Activated CD8-positive, alpha-beta memory T cell treated with anti-CD3 and anti-CD28 coated beads, Interleukin-2, amount 10 ng/mL, durations not matched to agents 7 days and 5 days (primary cell): ENCODE data around the gene PLCB1. TPM values are rescaled to one million over a fixed set of nuclear protein-coding genes. Genes with fewer than 3 reads are reported as not detected.
"Not testable (repeated sequence)": the region's sequence is repeated elsewhere in the genome, so short reads cannot be mapped to it uniquely, and the experiment has no call there.

ENCODE experiments used
- ATAC-seq: fragments of 150-1000 bp; cut with Tn5 transposase; one replicate; pipeline ENCODE4 v1.10.0; 2021; ENCODE audit warnings: moderate library complexity
- CTCF ChIA-PET: fragments of 350-600 bp; sonication (Branson Sonifier 250); formaldehyde crosslinking; loops from one replicate; lab custom pipeline; 2021; ENCODE audit warnings: antibody characterized with exemption; lab: Charles Lee
- DNase-seq: peaks from one replicate; pipeline ENCODE4 v3.0.0-alpha.2; 2020
- H3K27ac Mint-ChIP-seq: one replicate; pipeline ENCODE4 v1.8.0; 2021; ENCODE audit warnings: mild to moderate bottlenecking, mixed read lengths
- H3K27me3 Mint-ChIP-seq: one replicate; pipeline ENCODE4 v1.8.0; 2021; ENCODE audit warnings: mixed read lengths
- H3K36me3 Mint-ChIP-seq: one replicate; pipeline ENCODE4 v1.8.0; 2021; ENCODE audit warnings: mild to moderate bottlenecking, mixed read lengths
- H3K4me1 Mint-ChIP-seq: one replicate; pipeline ENCODE4 v1.8.0; 2021; ENCODE audit warnings: mixed read lengths
- H3K4me3 Mint-ChIP-seq: one replicate; pipeline ENCODE4 v1.8.0; 2021; ENCODE audit warnings: mild to moderate bottlenecking, moderate library complexity, mixed read lengths
- H3K9me3 Mint-ChIP-seq: one replicate; pipeline ENCODE4 v1.8.0; 2022; ENCODE audit warnings: low read depth, mixed read lengths
- total RNA-seq, 2 experiments: library from RNA; stranded (reverse); gene quantifications; one replicate each; pipeline ENCODE4 v1.2.3, GENCODE V29; 2021

PLCB1 gene
- total RNA-seq, 2 experiments from 2014 or later, result 2.4 to 3.2 TPM

GRCh38 chr20:8339349-8339748 lies 207.3 kb downstream of the PLCB1 start:
- H3K27ac Mint-ChIP-seq, result no peak overlapping the region
- no peaks in the 10 kb centered on the region for H3K36me3 Mint-ChIP-seq
- H3K27me3 Mint-ChIP-seq, result no peaks in the 10 kb centered on the region
- ATAC-seq (no peak), DNase-seq (no peak)
- H3K4me3 Mint-ChIP-seq, result no peak overlapping the region
- CTCF ChIA-PET, result no interaction called here
- no peaks in the 10 kb centered on the region for H3K4me1 Mint-ChIP-seq
- no peaks in the 10 kb centered on the region for H3K9me3 Mint-ChIP-seq

- CTCF ChIA-PET, result no interaction called here
- H3K27ac Mint-ChIP-seq, result no peak overlapping the region
- no peak for ATAC-seq
- H3K4me1 Mint-ChIP-seq, result no peaks in the 10 kb centered on the region
- H3K27me3 Mint-ChIP-seq, result no peaks in the 10 kb centered on the region
- no peak overlapping the region for H3K4me3 Mint-ChIP-seq
- H3K36me3 Mint-ChIP-seq, result no peaks in the 10 kb centered on the region
- DNase-seq, result no peak
- H3K9me3 Mint-ChIP-seq, result no peaks in the 10 kb centered on the region
These were observed 210.3 kb downstream of the PLCB1 start for GRCh38 chr20:8342391-8342790.

- DNase-seq, result no peak
- Mint-ChIP-seq H3K4me1 (no peaks in the 10 kb centered on the region), H3K27me3 (no peaks in the 10 kb centered on the region), H3K27ac (no peak overlapping the region), H3K36me3 (no peaks in the 10 kb centered on the region), H3K4me3 (no peak overlapping the region), H3K9me3 (no peaks in the 10 kb centered on the region)
- CTCF ChIA-PET, result no interaction called here
- ATAC-seq, result no peak
These were observed 212.0 kb downstream of the PLCB1 start for GRCh38 chr20:8344106-8344505.

GRCh38 chr20:8344631-8345030 lies 212.6 kb downstream of the PLCB1 start:
- no peaks in the 10 kb centered on the region for H3K9me3 Mint-ChIP-seq
- no peak overlapping the region for H3K4me3 Mint-ChIP-seq
- no peaks in the 10 kb centered on the region for H3K4me1 Mint-ChIP-seq
- H3K27ac Mint-ChIP-seq, result no peak overlapping the region
- CTCF ChIA-PET, result no interaction called here
- H3K36me3 Mint-ChIP-seq, result no peaks in the 10 kb centered on the region
- DNase-seq, result no peak
- no peaks in the 10 kb centered on the region for H3K27me3 Mint-ChIP-seq
- no peak for ATAC-seq

- DNase-seq (no peak), ATAC-seq (no peak)
- H3K9me3 Mint-ChIP-seq, result peaks cover 5% of the 10 kb centered on the region
- no peak overlapping the region for H3K27ac Mint-ChIP-seq
- CTCF ChIA-PET, result no interaction called here
- H3K4me3 Mint-ChIP-seq, result no peak overlapping the region
- no peaks in the 10 kb centered on the region for H3K27me3 Mint-ChIP-seq
- peaks cover 2% of the 10 kb centered on the region for H3K36me3 Mint-ChIP-seq
- H3K4me1 Mint-ChIP-seq, result no peaks in the 10 kb centered on the region
These were observed 214.7 kb downstream of the PLCB1 start for GRCh38 chr20:8346700-8347270.

GRCh38 chr20:8350225-8350624 lies 218.2 kb downstream of the PLCB1 start:
- H3K4me3 Mint-ChIP-seq, DNase-seq, ATAC-seq, H3K27ac Mint-ChIP-seq, H3K9me3 Mint-ChIP-seq, H3K36me3 Mint-ChIP-seq, H3K4me1 Mint-ChIP-seq, H3K27me3 Mint-ChIP-seq: not testable (repeated sequence)
- CTCF ChIA-PET, result interaction anchor here (0.7 kb wide), 1 partner anchor 34 kb away, joined by 3 read pairs; no protein-coding TSS in a partner anchor

- Mint-ChIP-seq H3K27me3 (no peaks in the 10 kb centered on the region), H3K36me3 (peaks cover 2% of the 10 kb centered on the region), H3K27ac (no peak overlapping the region), H3K9me3 (peaks cover 5% of the 10 kb centered on the region), H3K4me1 (peaks cover 2% of the 10 kb centered on the region), H3K4me3 (no peak overlapping the region)
- ATAC-seq (no peak), DNase-seq (no peak)
- CTCF ChIA-PET, result no interaction called here
These were observed 220.4 kb downstream of the PLCB1 start for GRCh38 chr20:8352486-8352885.

GRCh38 chr20:8353512-8353911 lies 221.4 kb downstream of the PLCB1 start:
- H3K36me3 Mint-ChIP-seq, result peaks cover 2% of the 10 kb centered on the region
- CTCF ChIA-PET, result no interaction called here
- ATAC-seq, result no peak

GRCh38 chr20:8355453-8355852 lies 223.4 kb downstream of the PLCB1 start:
- Mint-ChIP-seq H3K27ac (no peak overlapping the region), H3K9me3 (no peaks in the 10 kb centered on the region), H3K4me3 (no peak overlapping the region), H3K27me3 (peaks cover 3% of the 10 kb centered on the region), H3K4me1 (peaks cover 2% of the 10 kb centered on the region), H3K36me3 (no peaks in the 10 kb centered on the region)
- DNase-seq, result no peak
- CTCF ChIA-PET, result no interaction called here
- ATAC-seq, result no peak

More at GRCh38 chr20:8353512-8353911, 221.4 kb downstream of the PLCB1 start:
- no peaks in the 10 kb centered on the region for H3K27me3 Mint-ChIP-seq
- DNase-seq, result no peak
- peaks cover 2% of the 10 kb centered on the region for H3K4me1 Mint-ChIP-seq
- no peak overlapping the region for H3K4me3 Mint-ChIP-seq
- no peak overlapping the region for H3K27ac Mint-ChIP-seq
- H3K9me3 Mint-ChIP-seq, result peaks cover 5% of the 10 kb centered on the region

GRCh38 chr20:8356806-8357205 lies 224.7 kb downstream of the PLCB1 start:
- CTCF ChIA-PET, result no interaction called here
- H3K27ac Mint-ChIP-seq, result no peak overlapping the region
- DNase-seq (no peak), ATAC-seq (no peak)
- no peaks in the 10 kb centered on the region for H3K36me3 Mint-ChIP-seq
- H3K4me3 Mint-ChIP-seq, result no peak overlapping the region
- H3K27me3 Mint-ChIP-seq, result peaks cover 3% of the 10 kb centered on the region
- H3K4me1 Mint-ChIP-seq, result peaks cover 2% of the 10 kb centered on the region
- no peaks in the 10 kb centered on the region for H3K9me3 Mint-ChIP-seq

GRCh38 chr20:8357703-8358102 lies 225.6 kb downstream of the PLCB1 start:
- H3K4me3 Mint-ChIP-seq, result no peak overlapping the region
- no peak for DNase-seq
- CTCF ChIA-PET, result no interaction called here
- H3K27me3 Mint-ChIP-seq, result peaks cover 3% of the 10 kb centered on the region
- H3K9me3 Mint-ChIP-seq, result no peaks in the 10 kb centered on the region
- H3K36me3 Mint-ChIP-seq, result no peaks in the 10 kb centered on the region
- no peak overlapping the region for H3K27ac Mint-ChIP-seq
- H3K4me1 Mint-ChIP-seq, result no peaks in the 10 kb centered on the region
- ATAC-seq, result no peak

- Mint-ChIP-seq H3K27me3 (peaks cover 3% of the 10 kb centered on the region), H3K4me1 (no peaks in the 10 kb centered on the region), H3K27ac (no peak overlapping the region), H3K36me3 (no peaks in the 10 kb centered on the region), H3K9me3 (no peaks in the 10 kb centered on the region), H3K4me3 (no peak overlapping the region)
- CTCF ChIA-PET, result interaction anchor here (1.0 kb wide), 1 partner anchor 29 kb away, joined by 3 read pairs; no protein-coding TSS in a partner anchor
- no peak for ATAC-seq
- no peak for DNase-seq
These were observed 228.0 kb downstream of the PLCB1 start for GRCh38 chr20:8360035-8360434.

GRCh38 chr20:8361006-8361652 lies 229.1 kb downstream of the PLCB1 start:
- H3K9me3 Mint-ChIP-seq, result no peaks in the 10 kb centered on the region
- DNase-seq, result no peak
- no peak for ATAC-seq
- no peaks in the 10 kb centered on the region for H3K36me3 Mint-ChIP-seq
- H3K27me3 Mint-ChIP-seq, result peaks cover 3% of the 10 kb centered on the region
- no peak overlapping the region for H3K27ac Mint-ChIP-seq
- no peak overlapping the region for H3K4me3 Mint-ChIP-seq
- CTCF ChIA-PET, result no interaction called here
- H3K4me1 Mint-ChIP-seq, result no peaks in the 10 kb centered on the region

- no peaks in the 10 kb centered on the region for H3K4me1 Mint-ChIP-seq
- CTCF ChIA-PET, result no interaction called here
- H3K27me3 Mint-ChIP-seq, result peaks cover 3% of the 10 kb centered on the region
- no peak overlapping the region for H3K4me3 Mint-ChIP-seq
- H3K27ac Mint-ChIP-seq, result no peak overlapping the region
- no peaks in the 10 kb centered on the region for H3K36me3 Mint-ChIP-seq
- DNase-seq (no peak), ATAC-seq (no peak)
- no peaks in the 10 kb centered on the region for H3K9me3 Mint-ChIP-seq
These were observed 229.7 kb downstream of the PLCB1 start for GRCh38 chr20:8361779-8362178.
